HT1080 (cell line): ENCODE measurements around the gene KRTAP19-7. TPM values are rescaled to one million over a fixed set of nuclear protein-coding genes. Genes with fewer than 3 reads are reported as not detected.

ENCODE experiments used
- small RNA-seq: library from RNA; depleted of rRNA; stranded (forward); fragments of <200 nt; gene quantifications from one replicate; pipeline ENCODE3, GENCODE V24; 2014
- total RNA-seq: library from RNA; depleted of rRNA; stranded (reverse); fragments of >200 nt; shearing (Covaris generic); gene quantifications from 2 replicates; pipeline ENCODE4 v1.2.3, GENCODE V29; 2014; rRNA removed

Gene KRTAP19-7
- total RNA-seq, 1 experiment from 2014 or later, result not detected

Small RNA genes lying within 50 kb of the gene (small RNA-seq; reads per million reads assigned to genes)
- gene AP000567.1, result not detected
- gene KRTAP19-10P, result not detected
- not detected for gene KRTAP19-11P
- not detected for gene KRTAP22-1
- gene KRTAP22-2, result not detected

Other genes starting within 250 kb of the KRTAP19-7 start
- gene KRTAP26-1, start 241.0 kb downstream of the KRTAP19-7 start, total RNA-seq, result not detected in 2 replicates
- gene KRTAP27-1, start 223.6 kb downstream of the KRTAP19-7 start, total RNA-seq, result not detected in 2 replicates
- gene KRTAP23-1, start 212.7 kb downstream of the KRTAP19-7 start, total RNA-seq, result not detected in 2 replicates
- not detected in 2 replicates for gene KRTAP13-2, start 189.0 kb downstream of the KRTAP19-7 start, total RNA-seq
- gene KRTAP13-1, start 165.3 kb downstream of the KRTAP19-7 start, total RNA-seq, result not detected in 2 replicates
- not detected in 2 replicates for gene KRTAP13-3, start 135.4 kb downstream of the KRTAP19-7 start, total RNA-seq
- not detected in 2 replicates for gene KRTAP13-4, start 131.1 kb downstream of the KRTAP19-7 start, total RNA-seq
- not detected in 2 replicates for gene KRTAP15-1, start 121.0 kb downstream of the KRTAP19-7 start, total RNA-seq
- gene KRTAP19-1, start 80.9 kb downstream of the KRTAP19-7 start, total RNA-seq, result not detected in 2 replicates
- gene KRTAP19-2, start 73.9 kb downstream of the KRTAP19-7 start, total RNA-seq, result not detected in 2 replicates
- not detected in 2 replicates for gene KRTAP19-3, start 69.3 kb downstream of the KRTAP19-7 start, total RNA-seq
- not detected in 2 replicates for gene KRTAP19-4, start 64.1 kb downstream of the KRTAP19-7 start, total RNA-seq
- not detected in 2 replicates for gene KRTAP19-5, start 59.2 kb downstream of the KRTAP19-7 start, total RNA-seq
- gene KRTAP19-6, start 19.4 kb downstream of the KRTAP19-7 start, total RNA-seq, result not detected in 2 replicates
- gene KRTAP22-2, start 29.1 kb upstream of the KRTAP19-7 start, total RNA-seq, result not detected in 2 replicates
- gene KRTAP6-3, start 31.1 kb upstream of the KRTAP19-7 start, total RNA-seq, result not detected in 2 replicates
- not detected in 2 replicates for gene KRTAP6-2, start 37.6 kb upstream of the KRTAP19-7 start, total RNA-seq
- gene KRTAP22-1, start 39.8 kb upstream of the KRTAP19-7 start, total RNA-seq, result not detected in 2 replicates
- gene KRTAP6-1, start 52.6 kb upstream of the KRTAP19-7 start, total RNA-seq, result not detected in 2 replicates
- not detected in 2 replicates for gene KRTAP20-1, start 55.1 kb upstream of the KRTAP19-7 start, total RNA-seq
- not detected in 2 replicates for gene KRTAP20-4, start 59.3 kb upstream of the KRTAP19-7 start, total RNA-seq
- gene KRTAP20-2, start 73.9 kb upstream of the KRTAP19-7 start, total RNA-seq, result not detected in 2 replicates
- not detected in 2 replicates for gene KRTAP20-3, start 81.5 kb upstream of the KRTAP19-7 start, total RNA-seq
- gene KRTAP21-3, start 157.5 kb upstream of the KRTAP19-7 start, total RNA-seq, result not detected in 2 replicates
- gene KRTAP21-2, start 185.9 kb upstream of the KRTAP19-7 start, total RNA-seq, result not detected in 2 replicates
- gene KRTAP21-1, start 194.1 kb upstream of the KRTAP19-7 start, total RNA-seq, result not detected in 2 replicates